Stimulated activated CD8-positive, alpha-beta memory T cell treated with anti-CD3 and anti-CD28 coated beads, Interleukin-7, amount 100 ng/mL, for 48 hours (primary cell): ENCODE measurements around the gene DVL1.

ENCODE experiments used
- DNase-seq, 2 donors: peaks; one replicate each; pipeline ENCODE4 v3.0.0-alpha.2; 2020; ENCODE audit warnings: low read depth in 1 of 2; ENCODE audit errors: extremely low read depth in 1 of 2

The DVL1 gene

DNA sequence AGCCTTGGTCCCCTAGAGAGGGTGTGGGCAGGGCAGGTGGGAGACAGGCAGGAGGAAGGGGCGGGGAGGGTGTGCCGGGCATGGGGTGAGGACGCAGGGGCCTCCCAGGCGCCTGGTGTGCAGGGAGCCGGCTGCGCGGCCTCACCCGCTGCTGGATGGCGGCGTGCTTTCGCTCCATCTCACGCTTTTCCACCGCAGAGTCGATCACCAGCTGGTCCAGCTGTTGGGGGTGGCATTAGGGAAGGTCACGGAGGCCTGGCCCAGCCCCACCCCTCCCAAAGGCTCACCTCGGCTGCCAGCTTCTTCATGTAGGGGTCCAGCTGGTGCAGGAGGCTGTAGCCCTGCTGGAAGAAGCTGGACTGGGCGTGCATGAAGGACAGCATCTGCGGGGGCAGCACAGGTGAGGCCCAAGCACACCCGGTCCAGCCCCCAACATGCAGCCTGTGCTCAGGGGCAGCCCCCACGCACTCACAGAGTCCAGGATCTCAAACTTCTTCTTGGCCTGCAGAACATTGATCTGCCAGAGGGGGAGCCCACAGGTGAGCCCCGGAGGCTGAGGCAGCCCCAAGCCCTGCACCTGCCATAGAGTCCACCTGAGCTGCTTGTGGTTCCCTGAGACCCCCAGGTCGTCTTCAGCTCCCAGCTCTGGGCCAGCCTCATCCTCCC, 49.4 kb downstream of the DVL1 start:
- DNase-seq, result no peak

DNA sequence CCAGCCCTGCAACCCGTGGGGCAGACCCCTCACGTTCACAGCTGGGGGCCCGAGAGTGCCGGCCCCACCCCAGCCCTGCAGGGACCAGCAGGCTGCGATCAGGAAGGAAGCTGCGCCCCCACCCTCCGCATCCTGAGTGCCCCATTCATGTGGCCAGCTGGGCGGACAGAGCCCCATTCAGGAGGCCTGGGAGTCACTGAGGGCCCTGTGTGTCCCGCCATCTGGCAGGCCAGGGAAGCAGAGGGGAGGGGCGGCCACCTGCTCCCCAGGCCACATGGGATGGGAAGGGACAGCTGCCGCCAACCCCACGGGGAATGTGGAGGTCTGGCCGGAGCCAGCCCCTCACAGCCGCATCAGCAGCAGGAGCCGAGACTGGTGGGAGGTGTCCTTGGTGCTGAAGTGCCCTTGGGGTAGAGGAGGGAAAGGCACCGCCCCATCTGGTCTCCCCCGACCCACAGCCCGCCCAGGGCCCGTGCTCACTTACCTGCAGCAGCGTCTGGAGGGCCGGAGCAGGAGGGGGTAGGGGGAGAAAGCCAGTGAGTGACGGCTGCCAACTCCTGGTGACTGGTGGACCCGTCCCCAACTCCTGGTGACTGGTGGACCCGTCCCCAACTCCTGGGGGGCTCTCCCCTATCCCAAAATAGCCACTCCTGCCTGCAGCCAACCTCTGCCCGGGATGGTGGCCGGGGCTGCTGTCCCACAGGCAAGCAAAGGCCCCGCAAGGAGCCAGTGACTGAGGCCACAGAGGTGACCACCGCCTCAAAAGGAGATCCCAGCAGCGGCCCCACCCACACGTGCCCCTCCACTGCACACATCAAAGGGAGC, 50.1 kb downstream of the DVL1 start:
- no peak for DNase-seq

DNA sequence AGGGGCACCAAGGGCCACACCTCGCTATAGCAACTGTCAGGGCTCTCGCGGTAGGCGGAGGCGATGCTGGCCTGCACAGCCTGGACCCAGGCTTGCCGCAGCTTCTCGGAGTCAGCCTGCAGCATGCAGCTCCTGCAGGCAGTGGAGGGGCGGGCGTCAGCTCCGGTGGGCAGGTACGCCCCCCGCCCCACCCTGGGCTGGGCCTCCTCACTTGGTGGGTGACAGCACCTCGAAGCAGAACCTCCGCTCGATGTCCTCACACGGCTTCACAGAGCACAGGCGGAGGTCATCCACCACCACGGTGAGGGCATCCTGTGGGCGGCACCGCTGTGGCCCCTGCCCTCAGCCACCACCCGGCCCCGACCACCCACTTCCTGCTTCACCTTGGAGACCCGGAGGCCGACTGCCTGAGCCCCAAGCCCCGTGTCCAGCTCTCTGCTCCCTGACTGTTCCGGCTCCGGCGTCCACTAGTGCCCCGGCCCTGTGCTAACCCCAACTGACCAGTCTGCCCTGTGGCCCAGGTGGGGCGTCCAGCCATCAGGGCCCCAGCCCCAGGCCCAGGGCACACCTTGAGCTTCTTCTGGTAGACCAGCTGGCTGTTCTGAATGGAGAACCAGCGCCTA, 51.3 kb downstream of the DVL1 start:
- DNase-seq, result no peak

DNA sequence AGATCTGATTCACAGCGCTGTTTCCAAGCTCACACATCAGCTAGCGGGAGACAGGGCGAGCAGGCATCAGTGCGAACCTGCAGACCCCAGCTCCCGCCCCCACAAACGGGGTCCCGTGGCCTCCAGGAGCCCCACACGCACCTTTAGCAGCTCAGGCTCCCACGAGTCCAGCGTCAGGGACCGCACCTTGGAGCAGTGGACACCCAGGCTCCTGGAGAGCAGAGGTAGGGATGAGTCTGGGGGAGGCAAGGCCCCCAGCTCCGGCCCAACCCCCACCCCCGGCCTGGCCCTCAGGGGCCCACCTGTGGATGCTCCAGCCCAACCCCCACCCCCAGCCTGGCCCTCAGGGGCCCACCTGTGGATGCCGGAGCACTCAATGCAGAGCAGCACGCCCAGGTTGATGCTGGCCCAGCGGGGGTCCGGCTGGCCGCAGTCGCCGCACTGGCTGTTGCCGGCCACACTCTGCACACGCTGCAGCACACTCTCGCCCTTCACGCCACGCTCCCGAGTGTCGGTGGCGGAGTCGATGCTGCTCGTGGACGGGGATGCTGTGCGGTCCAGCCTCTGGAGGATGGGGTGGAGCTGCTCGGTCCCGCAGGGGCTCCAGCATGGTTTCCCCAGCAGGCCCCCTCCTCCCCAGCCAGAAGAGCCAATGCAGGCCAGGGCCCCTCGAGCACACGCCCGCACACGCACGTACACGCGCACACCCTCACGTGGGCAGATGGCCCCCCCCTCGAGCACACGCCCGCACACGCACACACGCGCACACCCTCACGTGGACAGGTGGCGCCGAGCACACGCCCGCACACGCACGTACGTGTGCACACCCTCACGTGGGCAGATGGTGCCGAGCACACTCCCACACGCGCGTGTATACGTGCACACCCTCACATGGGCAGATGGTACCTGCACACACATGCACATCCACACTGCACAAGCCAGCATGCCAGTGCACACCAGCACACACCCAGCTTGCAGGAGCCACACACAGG, 52.9 kb downstream of the DVL1 start:
- no peak for DNase-seq

DNA sequence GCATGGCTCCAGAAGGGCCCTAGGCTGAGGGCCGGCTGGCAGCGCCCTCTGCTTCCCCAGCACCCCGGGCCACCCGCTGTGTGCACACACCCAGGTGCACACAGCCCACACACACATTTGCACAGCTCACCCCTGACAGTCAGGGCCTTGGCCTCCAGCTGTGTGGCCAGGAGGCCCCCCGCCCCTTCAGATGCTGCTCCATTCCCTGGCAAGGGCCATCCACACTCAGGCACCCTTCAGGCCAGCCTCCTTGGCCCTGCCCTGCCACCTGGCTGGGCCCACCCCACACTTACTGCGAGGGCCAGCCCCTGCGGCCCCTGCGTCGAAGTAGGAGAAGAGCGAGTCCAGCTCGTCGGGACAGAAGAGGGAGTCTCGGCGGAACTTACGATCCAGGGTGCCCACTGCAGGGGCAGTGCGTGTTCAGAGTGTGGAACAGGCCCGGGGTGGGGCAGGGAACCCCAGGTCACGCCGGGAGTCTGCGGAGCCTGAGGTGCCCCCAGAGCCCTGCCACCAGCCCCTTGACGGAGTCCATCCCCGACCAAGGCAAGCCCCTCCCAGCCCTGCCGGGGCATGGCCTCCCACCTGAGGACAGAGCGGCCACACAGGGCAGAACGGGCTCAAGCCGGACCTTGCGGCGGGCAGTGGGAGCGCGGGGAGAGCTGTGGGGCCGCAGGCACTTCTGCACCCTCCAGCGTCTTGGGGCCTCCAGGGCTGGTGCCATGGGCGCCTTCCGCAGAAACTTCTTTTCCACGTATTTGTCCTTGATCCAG, 53.9 kb downstream of the DVL1 start:
- DNase-seq, result no peak

DNA sequence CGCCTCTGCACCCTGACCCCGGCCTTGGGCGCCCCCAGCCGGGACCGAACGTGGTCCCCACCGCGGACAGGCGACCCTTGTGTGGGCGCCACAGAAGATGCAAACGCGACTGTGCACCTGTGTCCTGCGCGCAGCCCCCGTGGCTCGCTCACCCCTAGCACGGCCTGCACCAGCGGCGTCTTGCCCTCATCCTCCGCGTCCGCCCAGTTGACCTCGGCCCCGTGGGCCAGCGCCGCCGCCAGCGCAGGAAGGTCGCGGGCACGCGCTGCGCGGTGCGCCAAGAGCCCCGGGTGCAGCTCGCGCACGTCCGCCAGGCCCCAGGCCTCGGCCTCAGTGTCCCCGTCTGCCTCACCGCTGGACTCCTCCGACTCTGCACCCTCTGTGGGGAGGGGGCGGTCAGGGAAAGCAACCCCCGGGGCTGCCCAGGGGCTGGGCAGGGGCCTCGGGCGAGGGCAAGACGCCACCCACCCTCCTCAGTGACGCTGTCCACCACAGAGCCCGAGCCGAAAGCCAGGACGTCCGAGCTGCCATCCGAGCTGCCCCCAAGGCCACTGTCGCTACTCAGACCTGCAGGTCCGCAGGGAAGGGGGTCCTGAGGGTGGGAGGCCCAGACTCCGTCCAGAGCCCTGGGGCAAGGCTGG, 54.8 kb downstream of the DVL1 start:
- no peak for DNase-seq

DNA sequence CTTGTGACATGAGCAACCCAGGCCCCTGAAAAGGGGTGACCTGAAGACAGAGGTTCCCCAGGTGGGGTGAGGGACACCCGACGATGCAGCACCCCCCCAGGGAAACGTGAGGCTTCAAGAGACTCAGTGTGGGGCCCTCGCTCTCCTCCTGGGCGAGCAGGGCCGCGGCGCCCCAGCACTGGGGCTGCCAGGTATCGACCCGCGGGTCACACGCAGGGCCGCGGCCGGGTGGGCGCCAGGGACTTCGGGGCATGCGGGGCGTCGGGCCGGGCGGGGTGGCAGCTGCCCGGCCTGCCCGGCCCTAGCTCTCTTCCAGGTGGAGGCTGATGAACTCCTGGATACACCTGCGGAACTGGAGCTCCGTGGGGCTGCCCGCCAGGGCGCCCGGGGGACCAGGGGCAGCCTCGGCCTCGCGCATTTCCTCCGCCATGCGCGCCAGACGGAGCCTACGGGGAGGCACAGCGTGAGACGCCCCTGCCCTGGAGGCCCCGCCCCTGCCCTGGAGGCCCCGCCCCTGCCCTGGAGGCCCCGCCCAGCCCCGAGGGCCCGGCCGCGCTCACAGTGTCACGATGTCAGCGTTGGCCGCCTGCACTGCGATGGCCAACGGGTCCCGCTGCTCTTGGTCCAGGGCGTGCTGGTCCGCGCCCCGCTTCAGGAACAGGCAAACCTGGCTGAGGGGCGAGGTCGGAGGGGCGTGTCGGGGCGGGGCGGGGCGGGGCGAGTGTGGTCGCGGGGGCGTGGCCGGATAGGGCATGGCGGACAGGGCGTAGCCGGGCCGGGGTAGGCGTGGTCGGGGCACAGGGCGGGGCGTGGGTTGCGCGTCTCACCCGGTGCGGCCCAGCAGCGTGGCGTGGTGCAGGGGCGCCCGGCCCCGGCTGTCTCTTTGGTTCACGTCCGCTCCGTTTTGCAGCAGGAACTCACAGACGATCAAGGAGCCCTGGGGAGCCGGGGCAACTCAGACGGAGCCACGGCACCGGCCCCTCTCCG, 55.7 kb downstream of the DVL1 start:
- DNase-seq, result no peak

DNA sequence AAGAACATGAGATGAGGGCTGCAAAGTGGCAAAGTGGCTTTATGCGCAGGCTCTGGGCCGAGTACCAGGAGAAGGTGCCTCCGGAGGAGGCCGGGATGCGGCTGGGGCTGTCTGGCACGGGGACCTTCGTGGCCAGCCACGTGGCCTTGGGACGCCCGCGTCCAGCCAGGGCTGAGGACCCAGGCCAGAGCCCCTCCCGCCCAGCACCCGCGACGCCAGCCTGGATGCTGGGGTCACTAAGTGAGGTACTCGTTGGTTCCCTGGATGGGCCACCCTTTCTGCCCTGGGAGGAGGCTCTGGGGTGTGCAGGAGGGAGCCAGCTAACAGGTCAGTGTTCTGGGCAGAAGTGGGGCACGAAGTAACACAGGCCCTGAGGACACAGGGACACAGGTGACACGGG, 56.4 kb downstream of the DVL1 start:
- no peak for DNase-seq

DNA sequence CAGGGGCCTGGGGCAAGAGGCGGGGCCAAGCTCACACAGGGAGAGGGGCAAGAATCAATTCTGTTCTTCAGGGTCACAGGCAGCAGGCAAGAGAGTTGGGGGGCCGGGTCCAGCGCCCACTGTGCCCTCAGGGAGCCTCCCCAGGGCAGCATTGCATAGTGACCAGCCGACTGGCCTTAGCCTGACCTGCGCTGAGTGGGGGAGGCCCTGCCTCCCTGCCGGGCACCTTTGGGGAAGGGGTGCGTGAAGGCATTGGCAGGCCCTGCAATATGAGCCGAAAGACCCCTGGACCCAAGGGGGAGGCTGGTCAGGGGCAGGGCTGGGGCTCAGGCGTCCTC, 56.8 kb downstream of the DVL1 start:
- no peak for DNase-seq

DNA sequence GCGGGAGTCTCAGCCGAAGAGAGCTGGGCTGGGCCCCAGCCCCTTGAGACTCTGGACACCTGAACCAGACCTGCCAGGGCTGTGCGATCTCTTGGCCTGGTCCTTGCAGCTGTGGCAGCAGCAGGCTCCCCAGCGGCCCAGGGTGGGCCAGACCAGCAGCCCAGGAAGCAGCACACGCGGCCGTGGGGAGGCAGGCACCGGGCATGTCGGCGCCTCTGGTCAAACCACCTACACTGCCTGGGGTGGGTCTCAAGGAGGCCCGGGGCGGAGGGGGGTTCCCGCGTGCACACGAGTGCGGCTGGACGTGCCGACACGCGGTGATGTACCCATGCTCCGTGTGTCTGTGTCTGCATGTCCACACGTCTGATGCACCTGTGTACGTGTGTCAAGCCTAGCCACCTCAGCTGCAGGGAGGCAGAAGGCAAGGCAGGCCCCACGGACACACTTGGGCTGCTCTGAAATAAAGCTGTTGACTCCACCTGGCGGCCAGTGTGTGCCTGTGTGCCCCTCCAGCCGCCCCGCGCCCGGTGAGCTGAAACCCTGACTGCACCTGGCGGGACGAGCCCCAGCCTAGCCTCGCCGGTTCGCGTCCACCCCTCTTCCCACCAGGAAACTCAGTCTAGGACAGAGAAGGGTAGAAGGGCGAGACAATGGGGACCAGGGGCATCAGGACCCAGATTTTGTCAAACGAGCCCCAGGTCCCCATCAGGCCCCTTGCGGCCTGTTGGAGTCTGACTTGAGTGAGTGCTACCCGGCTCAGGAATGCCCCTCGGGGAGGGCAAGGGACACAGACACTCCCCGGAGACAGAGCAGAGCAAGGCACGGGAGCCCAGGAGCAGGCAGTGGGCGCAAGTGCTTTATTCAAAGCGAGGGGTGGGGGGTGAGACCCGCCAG, 57.4 kb downstream of the DVL1 start:
- DNase-seq, result no peak

DNA sequence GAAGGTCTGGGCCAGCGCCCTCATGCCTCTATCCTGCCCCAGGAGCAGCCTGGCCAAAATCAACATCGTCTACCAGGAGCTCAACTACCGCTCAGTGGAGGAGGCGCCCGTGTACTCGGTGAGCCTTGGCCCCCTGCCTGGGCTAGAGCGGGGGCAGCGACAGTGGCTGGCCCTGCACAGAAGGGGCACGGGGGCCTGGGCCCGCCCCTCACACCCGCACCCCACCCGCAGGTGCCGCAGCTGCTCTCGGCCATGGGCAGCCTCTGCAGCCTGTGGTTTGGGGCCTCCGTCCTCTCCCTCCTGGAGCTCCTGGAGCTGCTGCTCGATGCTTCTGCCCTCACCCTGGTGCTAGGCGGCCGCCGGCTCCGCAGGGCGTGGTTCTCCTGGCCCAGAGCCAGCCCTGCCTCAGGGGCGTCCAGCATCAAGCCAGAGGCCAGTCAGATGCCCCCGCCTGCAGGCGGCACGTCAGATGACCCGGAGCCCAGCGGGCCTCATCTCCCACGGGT, 58.1 kb downstream of the DVL1 start:
- DNase-seq, result no peak

DNA sequence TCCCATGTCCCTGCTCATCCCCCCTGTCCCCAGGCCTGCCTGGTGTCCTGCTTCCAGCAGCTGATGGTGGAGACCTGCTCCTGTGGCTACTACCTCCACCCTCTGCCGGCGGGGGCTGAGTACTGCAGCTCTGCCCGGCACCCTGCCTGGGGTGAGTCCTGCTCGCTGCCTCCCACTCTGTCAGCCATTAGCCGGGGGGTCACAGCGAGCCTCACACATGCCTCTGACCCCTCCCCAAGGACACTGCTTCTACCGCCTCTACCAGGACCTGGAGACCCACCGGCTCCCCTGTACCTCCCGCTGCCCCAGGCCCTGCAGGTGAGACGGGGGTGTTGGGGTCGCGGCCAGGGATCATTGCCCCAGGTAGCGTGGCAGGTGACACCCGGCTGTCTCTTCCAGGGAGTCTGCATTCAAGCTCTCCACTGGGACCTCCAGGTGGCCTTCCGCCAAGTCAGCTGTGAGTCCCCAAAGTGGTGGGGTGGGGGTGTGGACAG, 58.9 kb downstream of the DVL1 start:
- no peak for DNase-seq

DNA sequence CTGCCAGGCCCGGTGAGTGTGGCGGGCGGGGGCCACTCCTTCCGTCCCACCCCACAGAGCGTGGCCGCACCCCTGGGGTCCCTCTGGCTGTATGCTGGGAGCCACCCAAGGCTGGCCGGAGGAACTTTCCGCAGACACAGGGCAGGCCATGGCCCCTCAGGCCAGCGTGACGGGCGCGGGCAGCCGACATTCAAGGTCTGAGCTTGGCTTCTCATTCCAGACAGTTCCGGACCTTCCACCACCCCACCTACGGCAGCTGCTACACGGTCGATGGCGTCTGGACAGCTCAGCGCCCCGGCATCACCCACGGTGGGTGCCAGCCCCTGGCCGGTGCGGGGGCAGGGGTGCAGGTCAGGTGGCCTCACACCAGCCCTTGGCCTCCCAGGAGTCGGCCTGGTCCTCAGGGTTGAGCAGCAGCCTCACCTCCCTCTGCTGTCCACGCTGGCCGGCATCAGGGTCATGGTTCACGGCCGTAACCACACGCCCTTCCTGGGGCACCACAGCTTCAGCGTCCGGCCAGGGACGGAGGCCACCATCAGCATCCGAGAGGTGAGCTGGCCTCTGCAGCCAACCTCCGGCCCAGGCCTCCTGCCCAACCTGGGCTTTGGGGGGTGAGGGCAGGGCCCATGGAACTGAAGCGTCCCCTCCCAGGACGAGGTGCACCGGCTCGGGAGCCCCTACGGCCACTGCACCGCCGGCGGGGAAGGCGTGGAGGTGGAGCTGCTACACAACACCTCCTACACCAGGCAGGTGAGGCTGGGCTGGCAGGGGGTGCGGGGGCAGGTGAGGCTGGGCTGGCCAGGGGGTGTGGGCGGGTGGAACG, 61.7 kb downstream of the DVL1 start:
- DNase-seq, result no peak

DNA sequence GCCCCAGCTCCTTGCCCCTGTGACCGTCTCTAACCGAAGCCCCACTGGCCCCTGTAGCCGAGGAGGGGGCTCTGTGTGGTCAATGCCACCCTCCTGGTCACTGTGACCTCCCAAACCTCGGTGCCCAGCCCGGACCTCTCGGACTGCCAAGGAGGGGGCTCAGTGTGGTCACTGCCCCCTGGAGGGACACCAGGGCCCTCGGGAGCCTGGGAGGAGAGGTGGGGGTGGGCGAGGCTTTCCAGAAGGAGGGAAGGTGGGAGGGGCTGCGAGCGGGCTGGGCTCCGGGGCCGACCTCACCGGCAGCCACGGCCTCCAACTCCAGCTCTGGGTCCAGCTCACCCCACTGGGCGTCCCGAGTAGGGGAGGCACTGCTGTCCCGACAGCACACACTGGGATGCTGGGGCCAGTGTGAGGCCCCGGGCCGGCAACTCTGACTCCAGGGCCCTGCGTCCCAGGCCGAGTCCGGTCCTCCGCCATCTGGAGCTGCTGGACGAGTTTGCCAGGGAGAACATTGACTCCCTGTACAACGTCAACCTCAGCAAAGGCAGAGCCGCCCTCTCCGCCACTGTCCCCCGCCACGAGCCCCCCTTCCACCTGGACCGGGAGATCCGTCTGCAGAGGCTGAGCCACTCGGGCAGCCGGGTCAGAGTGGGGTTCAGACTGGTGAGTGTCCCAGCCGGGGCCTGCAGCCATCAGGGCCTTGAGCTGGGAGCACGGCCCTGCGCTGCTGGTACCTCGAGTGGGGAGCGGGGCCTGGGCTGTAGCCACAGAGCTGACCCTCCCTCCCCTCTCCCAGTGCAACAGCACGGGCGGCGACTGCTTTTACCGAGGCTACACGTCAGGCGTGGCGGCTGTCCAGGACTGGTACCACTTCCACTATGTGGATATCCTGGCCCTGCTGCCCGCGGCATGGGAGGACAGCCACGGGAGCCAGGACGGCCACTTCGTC, 62.6 kb downstream of the DVL1 start:
- no peak for DNase-seq

DNA sequence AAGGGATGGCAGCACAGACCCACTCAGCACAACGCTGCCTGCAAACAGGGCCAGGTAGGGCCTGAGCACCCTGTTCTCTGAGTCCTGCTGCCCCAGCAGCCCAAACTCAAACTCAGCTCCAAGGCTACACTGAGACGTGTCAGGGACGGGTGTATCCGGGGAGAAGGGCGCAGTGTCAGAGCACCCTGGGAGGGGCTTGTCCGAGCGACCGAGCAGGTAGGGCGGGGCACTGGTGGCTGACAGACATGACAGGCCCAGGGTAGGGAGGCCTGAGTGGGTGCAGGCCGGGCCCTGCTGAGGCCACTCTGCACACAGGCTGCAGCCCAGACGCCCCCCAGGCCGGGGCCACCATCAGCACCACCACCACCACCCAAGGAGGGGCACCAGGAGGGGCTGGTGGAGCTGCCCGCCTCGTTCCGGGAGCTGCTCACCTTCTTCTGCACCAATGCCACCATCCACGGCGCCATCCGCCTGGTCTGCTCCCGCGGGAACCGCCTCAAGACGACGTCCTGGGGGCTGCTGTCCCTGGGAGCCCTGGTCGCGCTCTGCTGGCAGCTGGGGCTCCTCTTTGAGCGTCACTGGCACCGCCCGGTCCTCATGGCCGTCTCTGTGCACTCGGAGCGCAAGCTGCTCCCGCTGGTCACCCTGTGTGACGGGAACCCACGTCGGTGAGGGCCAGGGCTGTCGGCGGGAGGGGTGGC, 63.5 kb downstream of the DVL1 start:
- DNase-seq, result no peak
